HG03280 (cell line): ENCODE measurements around the gene CTNNA2.

Experiments used
- ATAC-seq: cut with Tn5 transposase; IDR thresholded peaks from one replicate; pipeline ENCODE4 v1.9.1; 2021; ENCODE audit warnings: mild to moderate bottlenecking, moderate library complexity; ENCODE audit not compliant: unreplicated experiment

CTNNA2 gene

DNA sequence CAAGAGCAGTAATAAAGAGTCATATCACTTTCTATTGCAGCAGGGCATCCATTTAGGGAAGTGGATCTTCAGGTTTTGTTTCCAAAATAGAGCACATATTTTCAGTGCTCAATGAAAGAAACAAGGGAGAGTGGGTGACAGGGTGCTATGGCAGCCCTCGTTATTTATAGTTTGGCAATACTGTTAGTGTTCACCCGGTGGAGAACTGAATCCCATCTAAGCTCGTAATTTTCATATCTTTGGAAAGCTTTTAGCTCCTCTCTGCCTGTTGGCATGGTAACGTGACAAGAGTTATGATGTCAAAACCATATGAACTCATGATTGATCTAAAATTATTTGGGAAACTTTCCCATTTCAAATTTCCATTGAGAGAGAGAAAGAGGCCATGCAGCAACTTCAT is 459.8 kb downstream of the CTNNA2 start:
- no peak for ATAC-seq

DNA sequence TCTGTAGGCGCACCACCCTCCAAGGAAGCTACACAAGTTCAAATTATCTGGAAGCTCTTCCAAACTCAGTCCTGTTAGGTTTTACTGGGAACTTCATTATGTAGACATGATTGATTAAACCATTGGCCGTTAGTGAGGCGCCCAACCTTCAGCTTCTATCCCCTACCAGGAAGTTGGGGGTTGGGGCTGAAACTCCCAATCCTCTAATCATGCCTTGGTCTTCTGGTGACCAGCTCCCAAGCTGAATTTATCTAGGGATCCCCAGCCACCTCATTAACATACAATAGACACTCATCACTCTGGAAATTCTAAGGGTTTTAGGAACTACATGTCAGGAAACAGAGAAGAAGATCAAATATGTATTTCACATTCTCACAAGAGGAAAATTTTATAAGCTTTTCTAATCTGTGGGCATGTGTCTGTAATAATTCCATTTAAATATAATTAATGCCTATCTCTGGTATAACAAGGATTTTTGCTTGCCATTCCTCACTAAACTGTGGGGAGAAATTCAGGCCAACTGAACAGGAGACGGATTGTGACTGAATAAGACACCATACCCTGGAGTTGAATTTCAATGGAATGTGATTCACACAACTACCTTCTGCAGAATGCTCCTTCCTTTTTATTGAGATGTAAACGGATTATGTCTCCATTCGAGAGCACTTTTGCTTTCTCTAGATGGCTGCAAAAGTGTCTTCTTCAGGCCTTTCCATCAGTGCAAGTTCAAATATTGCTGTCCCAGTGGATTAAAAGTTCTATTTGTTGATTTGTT is 463.1 kb downstream of the CTNNA2 start:
- no peak for ATAC-seq

- no peak for ATAC-seq
Observed at GRCh38 chr2:79977792-79978191, 464.9 kb downstream of the CTNNA2 start.

GRCh38 chr2:79980116-79980515 is 467.3 kb downstream of the CTNNA2 start:
- ATAC-seq, result no peak

- ATAC-seq, result no peak
Observed at GRCh38 chr2:79980816-79981215, 468.0 kb downstream of the CTNNA2 start.

DNA sequence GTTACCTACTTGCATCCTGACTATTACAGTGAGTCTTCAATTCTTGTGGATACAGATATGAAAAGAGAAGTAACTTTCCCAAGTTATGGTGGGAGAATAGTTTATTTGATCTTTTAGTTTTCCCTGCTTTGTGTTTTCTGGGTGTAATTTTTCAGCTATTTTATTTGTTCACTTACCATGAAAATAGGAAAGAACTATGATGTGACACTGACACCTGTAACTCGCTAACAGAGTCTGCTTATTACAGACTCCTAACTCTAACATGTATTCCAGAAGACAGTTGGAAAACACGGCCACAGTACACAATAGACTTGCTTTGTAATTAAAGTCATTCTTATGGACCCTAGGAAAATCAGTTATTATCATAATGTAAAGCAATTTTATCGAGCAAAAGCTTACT is 468.5 kb downstream of the CTNNA2 start:
- ATAC-seq, result no peak

- no peak for ATAC-seq
Observed at GRCh38 chr2:79982445-79982844, 469.6 kb downstream of the CTNNA2 start.

DNA sequence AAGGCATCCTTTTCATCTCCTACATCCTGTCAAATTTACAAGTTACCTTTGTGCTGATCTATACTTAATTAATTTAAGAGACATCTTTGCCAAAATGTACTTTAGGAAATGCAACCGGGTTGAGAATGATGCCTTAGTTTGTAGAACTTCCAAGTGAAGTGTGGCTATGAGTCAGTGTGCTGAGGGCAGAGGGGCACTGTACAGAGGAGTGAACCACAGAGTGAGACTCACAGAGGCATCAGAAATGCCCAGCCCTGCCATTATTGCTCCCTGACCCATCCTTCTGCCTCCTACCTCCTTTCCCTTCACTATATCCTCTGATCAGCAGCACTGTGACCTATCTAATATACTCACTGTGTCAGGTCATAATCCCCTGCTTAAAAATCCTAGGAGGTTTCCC is 471.6 kb downstream of the CTNNA2 start:
- no peak for ATAC-seq

DNA sequence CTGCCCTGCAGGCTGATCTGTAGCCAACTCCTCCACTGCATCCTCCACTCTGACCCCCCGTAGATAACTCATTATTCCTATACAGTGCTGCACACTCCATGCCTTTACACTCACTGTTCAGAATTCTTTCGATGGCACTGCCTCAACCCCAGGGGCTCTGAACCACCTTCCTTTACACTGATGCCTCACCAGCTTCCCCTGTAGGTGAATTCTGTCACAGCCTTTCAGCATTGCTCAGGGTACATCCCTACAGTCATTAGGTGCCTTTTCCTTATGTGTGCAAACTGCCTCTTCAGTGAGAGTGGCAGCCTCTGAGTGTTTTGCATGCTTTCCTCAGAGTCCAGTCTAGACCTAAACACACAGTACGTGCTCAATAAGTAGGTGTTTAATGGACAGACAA is 472.3 kb downstream of the CTNNA2 start:
- ATAC-seq, result no peak

GRCh38 chr2:79985571-79985970 is 472.7 kb downstream of the CTNNA2 start:
- no peak for ATAC-seq

DNA sequence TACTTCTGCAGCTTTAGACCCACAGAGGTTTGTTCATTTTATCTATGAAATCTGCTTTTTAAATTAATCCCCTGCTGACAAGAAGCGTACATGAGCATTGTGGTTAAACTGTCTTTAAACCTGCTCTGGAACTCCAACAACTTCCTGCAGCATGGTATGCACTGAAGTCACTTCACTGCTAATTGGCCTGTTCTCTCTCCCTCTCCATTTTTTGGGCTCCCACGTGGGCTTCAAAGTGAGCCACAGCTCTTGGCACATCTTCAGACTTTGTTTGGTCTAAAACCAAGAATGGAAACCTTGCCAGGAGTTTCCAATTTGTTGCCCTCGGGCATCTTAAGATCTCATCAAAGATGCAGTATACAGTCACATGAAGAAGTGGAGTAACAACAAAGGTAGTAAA is 480.3 kb downstream of the CTNNA2 start:
- no peak for ATAC-seq

DNA sequence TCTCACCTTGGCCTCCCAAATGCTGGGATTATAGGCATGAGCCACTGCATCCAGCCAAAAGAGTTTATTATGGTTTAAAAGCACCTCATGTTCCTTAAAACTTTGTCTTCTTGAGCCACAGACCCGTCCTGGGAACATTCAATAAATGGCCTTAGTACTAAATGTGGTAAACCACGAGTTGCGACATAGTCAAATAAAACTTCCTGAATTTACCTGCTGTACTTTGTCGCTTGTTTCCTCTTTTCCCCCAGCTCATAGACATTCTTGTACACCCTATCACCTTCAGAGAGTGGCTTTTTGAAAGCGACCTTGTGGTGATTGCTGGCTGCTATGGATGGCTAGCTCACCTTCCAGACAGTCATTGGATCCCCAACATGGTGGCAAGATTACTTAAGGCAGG is 481.3 kb downstream of the CTNNA2 start:
- no peak for ATAC-seq

GRCh38 chr2:79994965-79995364 is 482.1 kb downstream of the CTNNA2 start:
- no peak for ATAC-seq

- ATAC-seq, result no peak
Observed at GRCh38 chr2:79996709-79997108, 483.9 kb downstream of the CTNNA2 start.

GRCh38 chr2:80001701-80002101 is 488.9 kb downstream of the CTNNA2 start:
- no peak for ATAC-seq

DNA sequence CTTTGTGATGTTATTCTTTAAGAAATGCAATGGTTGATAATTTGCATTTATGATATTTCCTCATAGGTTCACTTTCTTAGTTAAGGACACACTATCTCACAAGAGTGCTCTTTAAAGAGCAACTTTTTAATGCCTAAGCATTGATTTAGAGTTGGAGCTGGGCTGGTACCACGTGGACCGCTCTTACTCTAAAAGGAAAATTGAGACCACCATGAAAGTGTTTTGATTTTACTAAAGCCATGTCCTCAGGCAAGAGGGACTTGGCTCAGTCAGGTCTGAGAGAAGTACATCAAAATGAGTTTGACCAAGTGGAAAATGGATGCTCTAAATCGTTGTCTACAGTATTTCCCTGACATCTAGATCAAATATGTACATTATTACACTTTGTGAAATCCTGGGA is 489.3 kb downstream of the CTNNA2 start:
- no peak for ATAC-seq

DNA sequence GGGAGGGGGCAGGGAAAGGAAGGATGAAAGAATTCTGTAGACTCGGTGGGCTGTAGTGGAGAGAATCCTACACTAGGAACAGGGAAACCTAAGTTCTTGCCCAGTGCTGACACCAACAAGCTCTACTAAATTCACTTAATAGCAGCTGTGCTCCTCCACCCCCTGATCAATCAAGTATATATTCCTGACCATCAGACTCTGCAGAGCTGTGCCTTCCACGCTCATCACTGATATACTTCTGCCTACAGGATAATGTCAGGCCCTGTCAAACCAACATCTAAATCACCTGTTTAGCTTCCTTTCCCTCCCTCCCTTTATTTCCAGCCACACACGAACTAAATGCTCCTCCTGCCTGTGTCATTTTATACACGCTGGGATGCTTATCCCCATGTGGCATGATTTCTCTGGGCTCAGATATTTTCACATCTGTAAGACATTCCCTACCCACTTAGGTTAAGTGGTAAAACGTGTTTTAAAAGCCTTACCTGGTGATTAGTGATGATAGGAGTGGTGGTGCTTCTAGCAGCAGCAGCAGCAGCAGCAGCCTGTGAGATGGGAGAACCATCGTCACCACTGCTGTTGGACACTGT is 489.8 kb downstream of the CTNNA2 start:
- ATAC-seq, result no peak

- no peak for ATAC-seq
Observed at GRCh38 chr2:80007777-80008503, 495.1 kb downstream of the CTNNA2 start.

DNA sequence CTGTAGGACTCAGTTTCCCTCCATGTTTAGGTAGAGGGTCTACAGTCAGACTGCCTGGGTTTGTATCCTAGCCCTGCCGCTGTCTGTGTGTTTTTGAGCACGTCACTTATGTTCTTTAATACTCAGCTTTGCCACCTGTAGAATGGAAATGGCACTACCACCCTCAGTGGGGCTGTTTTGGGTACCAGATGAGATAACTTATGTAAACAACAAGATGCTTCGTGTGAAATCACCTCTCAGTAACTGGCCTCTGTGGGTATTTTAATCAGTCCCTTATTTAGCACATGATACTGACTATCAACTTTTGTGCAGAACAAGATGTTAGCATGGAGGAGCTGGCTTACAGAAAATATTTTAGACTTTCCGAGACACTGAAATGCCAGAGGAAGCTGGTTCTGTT is 495.7 kb downstream of the CTNNA2 start:
- no peak for ATAC-seq

- no peak for ATAC-seq
Observed at GRCh38 chr2:80009211-80009610, 496.4 kb downstream of the CTNNA2 start.

- ATAC-seq, result no peak
Observed at GRCh38 chr2:80012061-80012460, 499.2 kb downstream of the CTNNA2 start.

GRCh38 chr2:80014637-80015036 is 501.8 kb downstream of the CTNNA2 start:
- ATAC-seq, result no peak
